HCT116 (cell line): ENCODE measurements around the gene TAF4B. TPM values are rescaled to one million over a fixed set of nuclear protein-coding genes. Genes with fewer than 3 reads are reported as not detected.

Experiments used
- ATAC-seq: fragments of 200-7000 bp; cut with Tn5 transposase; 2 replicates; pipeline ENCODE4 v1.9.1; 2020; ENCODE audit warnings: mild to moderate bottlenecking, moderate library complexity
- BruUV-seq: library from RNA; stranded (reverse); fragments of 400-500 nt; replicated peaks from 2 replicates; lab custom pipeline; 2021; lab: Mats Ljungman, UMichigan
- CTCF ChIA-PET: fragments of 300-600 bp; sonication (Branson Sonifier 250); formaldehyde crosslinking; loops from one replicate; lab custom pipeline; 2021; ENCODE audit warnings: antibody characterized with exemption; lab: Charles Lee
- POLR2A ChIA-PET: fragments of 300-600, 350-600 bp; sonication (Branson Sonifier 250); formaldehyde crosslinking; loops from one replicate; lab custom pipeline; 2021; ENCODE audit warnings: antibody characterized with exemption; lab: Charles Lee
- RAD21 ChIA-PET, 2 experiments: fragments of 300-600 bp; sonication (Branson Sonifier 250); formaldehyde crosslinking; loops; one replicate each; lab custom pipeline; 2023; ENCODE audit warnings: low total read pairs in 2 of 2; ENCODE audit not compliant: uncharacterized antibody in 2 of 2, unreplicated experiment in 2 of 2, low non-redundant PET in 1 of 2; lab: Charles Lee
- DNase-seq: peaks from one replicate; pipeline ENCODE4 v3.0.0-alpha.2; 2010; ENCODE audit warnings: low read depth, low spot score
- H2AFZ ChIP-seq: fragments of 200-600 bp; shearing (Covaris generic), sonication (generic); 2 replicates; pipeline ENCODE4 v1.6.1; 2017; ENCODE audit warnings: low read depth, mixed run types, mixed read lengths, antibody characterized with exemption, low read length; ENCODE audit not compliant: poor library complexity, severe bottlenecking
- H3K27ac ChIP-seq: 2 replicates; pipeline ENCODE4 v1.5.1; 2012; ENCODE audit warnings: low read depth, low read length
- H3K27me3 ChIP-seq: fragments of 200-600 bp; sonication (generic); 2 replicates; pipeline ENCODE4 v1.6.1; 2016; ENCODE audit warnings: mixed run types, low read length, mixed read lengths; ENCODE audit not compliant: insufficient read depth
- H3K36me3 ChIP-seq, 2 experiments: fragments of 200-500 bp in 1 of 2; fragments of 200-600 bp in 1 of 2; sonication (Bioruptor generic) in 1 of 2; sonication (generic) in 1 of 2; 2 replicates each; pipeline versions ENCODE4 v1.5.1 to v1.6.1; 2014 to 2016; ENCODE audit warnings: low read length in 2 of 2, inconsistent platforms in 1 of 2, mixed read lengths in 1 of 2, mixed run types in 1 of 2; ENCODE audit not compliant: insufficient read depth in 2 of 2, control insufficient read depth in 1 of 2
- H3K4me1 ChIP-seq, 2 experiments: fragments of 200-600 bp in 1 of 2; sonication (generic) in 1 of 2; 2 replicates each; pipeline versions ENCODE4 v1.5.1 to v1.6.1; 2012 to 2017; ENCODE audit warnings: low read length in 2 of 2, inconsistent platforms in 1 of 2, mild to moderate bottlenecking in 1 of 2, mixed read lengths in 1 of 2, mixed run types in 1 of 2, moderate library complexity in 1 of 2; ENCODE audit not compliant: insufficient read depth in 2 of 2, control insufficient read depth in 1 of 2
- H3K4me2 ChIP-seq: fragments of 200-600 bp; sonication (generic); 2 replicates; pipeline ENCODE4 v1.6.1; 2017; ENCODE audit warnings: mixed run types, low read length, mixed read lengths
- H3K4me3 ChIP-seq, 2 experiments: fragments of 200-600 bp in 1 of 2; sonication (generic) in 1 of 2; replicated peaks in 1 of 2; 2 replicates each; pipeline ENCODE4 v1.5.1; 2011 to 2016; ENCODE audit warnings: low read length in 2 of 2, control low read depth in 1 of 2, low read depth in 1 of 2, mild to moderate bottlenecking in 1 of 2, mixed read lengths in 1 of 2, mixed run types in 1 of 2
- H3K79me2 ChIP-seq: fragments of 200-600 bp; sonication (generic); 2 replicates; pipeline ENCODE4 v1.6.1; 2017; ENCODE audit warnings: mild to moderate bottlenecking, mixed run types, low read length, moderate library complexity, mixed read lengths; ENCODE audit not compliant: insufficient read depth
- H3K9ac ChIP-seq: fragments of 200-600 bp; sonication (generic); 2 replicates; pipeline ENCODE4 v1.6.1; 2016; ENCODE audit warnings: low read length, mixed read lengths
- H3K9me2 ChIP-seq: fragments of 200-600 bp; sonication (generic), shearing (Covaris generic); 2 replicates; pipeline ENCODE4 v1.6.1; 2017; ENCODE audit warnings: mixed run types, mild to moderate bottlenecking, moderate library complexity; ENCODE audit not compliant: insufficient read depth
- H3K9me3 ChIP-seq, 2 experiments: fragments of 200-500 bp in 1 of 2; fragments of 200-600 bp in 1 of 2; sonication (Bioruptor generic) in 1 of 2; sonication (generic) in 1 of 2; 2 replicates each; pipeline ENCODE4 v1.6.1; 2014 to 2017; ENCODE audit warnings: low read length in 2 of 2, mixed read lengths in 2 of 2, inconsistent platforms in 1 of 2, low read depth in 1 of 2, mild to moderate bottlenecking in 1 of 2, mixed run types in 1 of 2, moderate library complexity in 1 of 2; ENCODE audit not compliant: control insufficient read depth in 1 of 2, insufficient read depth in 1 of 2
- H4K20me1 ChIP-seq: fragments of 200-600 bp; sonication (generic), shearing (Covaris generic); 2 replicates; pipeline ENCODE4 v1.6.1; 2017; ENCODE audit warnings: mixed run types, mild to moderate bottlenecking, moderate library complexity; ENCODE audit not compliant: insufficient read depth
- ATF3 ChIP-seq: IDR thresholded peaks from 2 replicates; pipeline ENCODE4 v1.6.1; 2012
- CBX3 ChIP-seq: IDR thresholded peaks from 2 replicates; pipeline ENCODE4 v1.6.1; 2012; ENCODE audit warnings: low read depth
- EGR1 ChIP-seq: IDR thresholded peaks from 2 replicates; pipeline ENCODE4 v1.6.1; 2012; ENCODE audit warnings: low read depth
- EZH2 ChIP-seq: fragments of 200-600 bp; sonication (generic); IDR thresholded peaks from 2 replicates; pipeline ENCODE4 v1.6.1; 2017; ENCODE audit warnings: antibody characterized with exemption, mixed run types
- EZH2phosphoT487 ChIP-seq: fragments of 200-600 bp; IDR thresholded peaks from 2 replicates; pipeline ENCODE4 v1.6.1; 2018; ENCODE audit warnings: antibody characterized with exemption, borderline replicate concordance
- FOSL1 ChIP-seq: IDR thresholded peaks from 2 replicates; pipeline ENCODE4 v1.6.1; 2012; ENCODE audit warnings: low read depth
- JUND ChIP-seq: IDR thresholded peaks from 2 replicates; pipeline ENCODE4 v1.6.1; 2012
- POLR2A ChIP-seq: IDR thresholded peaks from 2 replicates; pipeline ENCODE4 v1.7.0; 2011; ENCODE audit warnings: borderline replicate concordance; ENCODE audit not compliant: insufficient read depth, insufficient read length; ENCODE audit errors: extremely low read depth
- REST ChIP-seq: IDR thresholded peaks from 2 replicates; pipeline ENCODE4 v1.6.1; 2012; ENCODE audit warnings: low read depth
- SP1 ChIP-seq: IDR thresholded peaks from 2 replicates; pipeline ENCODE4 v1.6.1; 2012; ENCODE audit warnings: low read depth
- TCF7L2 ChIP-seq: IDR thresholded peaks from 2 replicates; pipeline ENCODE4 v1.7.0; 2011; ENCODE audit warnings: borderline replicate concordance, inconsistent platforms; ENCODE audit not compliant: insufficient read depth, insufficient read length; ENCODE audit errors: extremely low read depth
- ZNF274 ChIP-seq: fragments of 200-500 bp; sonication (Bioruptor generic); IDR thresholded peaks from 2 replicates; pipeline ENCODE4 v1.6.1; 2014; ENCODE audit warnings: mild to moderate bottlenecking, low read depth, low read length, inconsistent platforms
- intact Hi-C: fragments of 100-400 bp; cut with micrococcal nuclease; formaldehyde crosslinking; loops from 2 replicates; pipeline ENCODE4 v1.10.0; 2022
- total RNA-seq: library from RNA; stranded (reverse); gene quantifications from one replicate; pipeline ENCODE4 v1.2.1, GENCODE V29; 2021; ENCODE audit not compliant: unreplicated experiment
- TF ChIP-seq, protein P1 (sequence below): IDR thresholded peaks from 2 replicates; pipeline ENCODE4 v1.6.1; 2012
- TF ChIP-seq, protein P2 (sequence below), 3 experiments: fragments of 200-600 bp in 1 of 3; sonication (generic) in 1 of 3; IDR thresholded peaks in 2 of 3; conservative IDR thresholded peaks in 1 of 3; 2 replicates each; pipeline ENCODE4 v1.5.1; 2012 to 2017; ENCODE audit warnings: low read depth in 2 of 3, low read length in 2 of 3, antibody characterized with exemption in 1 of 3, borderline replicate concordance in 1 of 3, control low read depth in 1 of 3, mild to moderate bottlenecking in 1 of 3, mixed read lengths in 1 of 3, mixed run types in 1 of 3, moderate library complexity in 1 of 3; ENCODE audit not compliant: insufficient read depth in 1 of 3

Gene TAF4B
- total RNA-seq, 1 experiment from 2014 or later = 17.8 TPM

GRCh38 chr18:26262156-26262555 is 35.9 kb downstream of the TAF4B start:
- H3K9me2 ChIP-seq = no peaks in the 10 kb centered on the region
- intact Hi-C loops = no loop called here
- H3K4me2 ChIP-seq = no peak overlapping the region
- POLR2A ChIA-PET = no interaction called here
- H3K27me3 ChIP-seq = no peaks in the 10 kb centered on the region
- H3K9ac ChIP-seq = no peak overlapping the region
- RAD21 ChIA-PET = interaction anchor here in 1 of 2 experiments (0.7 kb wide), 1 partner anchor 1719 kb away, joined by 3 read pairs; no protein-coding TSS in a partner anchor
- no peaks in the 10 kb centered on the region for H3K9me3 ChIP-seq
- no peak overlapping the region for H2AFZ ChIP-seq
- H3K4me1 ChIP-seq = no peaks in the 10 kb centered on the region
- DNase-seq (no peak), ATAC-seq (no peak)
- H4K20me1 ChIP-seq = 0 out of 2 replicates have a peak, but pooled peaks cover 8% of the 10 kb centered on the region
- no TSS peak for BruUV-seq
- peaks cover 68% of the 10 kb centered on the region for H3K79me2 ChIP-seq
- TF ChIP-seq EGR1 (no peak), FOSL1 (no peak), JUND (no peak), EZH2phosphoT487 (no peak), SP1 (no peak), TCF7L2 (no peak)
- TF ChIP-seq, protein P1, sequence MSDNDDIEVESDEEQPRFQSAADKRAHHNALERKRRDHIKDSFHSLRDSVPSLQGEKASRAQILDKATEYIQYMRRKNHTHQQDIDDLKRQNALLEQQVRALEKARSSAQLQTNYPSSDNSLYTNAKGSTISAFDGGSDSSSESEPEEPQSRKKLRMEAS = no peak
- TF ChIP-seq, all 23 proteins: peak for 0
- Histone ChIP-seq H3K27ac (no peak overlapping the region), H3K36me3 (no peaks in the 10 kb centered on the region), H3K4me3 (no peak overlapping the region)
- CTCF ChIA-PET = no interaction called here

DNA sequence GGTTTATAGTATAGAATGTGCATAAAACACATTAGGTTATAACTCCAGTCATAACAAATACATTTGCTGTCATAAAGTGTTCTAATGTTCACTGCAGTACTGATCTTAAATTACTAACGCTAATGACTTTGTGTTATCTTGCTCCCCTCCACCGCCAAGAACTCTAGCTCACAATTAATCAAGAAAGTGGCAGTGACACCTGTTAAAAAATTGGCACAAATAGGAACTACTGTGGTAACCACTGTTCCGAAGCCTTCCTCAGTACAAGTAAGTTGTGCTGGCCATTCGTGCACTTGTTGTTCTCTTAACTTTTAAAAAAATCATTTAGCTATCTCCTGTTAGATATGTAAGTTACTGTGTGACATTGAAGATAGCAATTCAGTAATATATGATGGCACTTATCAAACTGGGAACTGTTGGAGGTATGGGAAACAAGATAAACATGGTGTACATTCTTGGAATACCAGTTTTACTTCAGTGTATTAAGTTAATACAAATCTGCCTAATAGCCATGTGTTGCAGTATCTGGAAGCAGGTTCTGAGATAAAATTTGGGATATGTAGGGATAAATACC is 41.2 kb downstream of the TAF4B start:
- Histone ChIP-seq H3K9me3 (no peaks in the 10 kb centered on the region), H3K27me3 (no peaks in the 10 kb centered on the region), H3K4me3 (no peak overlapping the region), H2AFZ (no peak overlapping the region), H3K27ac (no peak overlapping the region), H3K9me2 (no peaks in the 10 kb centered on the region), H4K20me1 (0 out of 2 replicates have a peak, but pooled peaks cover 5% of the 10 kb centered on the region), H3K79me2 (peaks cover 32% of the 10 kb centered on the region), H3K4me1 (peaks cover 0 to 5% of the 10 kb centered on the region in 2 experiments; a peak in 1 of 4 replicates), H3K9ac (no peak overlapping the region), H3K36me3 (no peaks in the 10 kb centered on the region; a peak in 1 of 4 replicates), H3K4me2 (no peak overlapping the region)
- DNase-seq = no peak
- intact Hi-C loops = no loop called here
- ChIA-PET POLR2A (no interaction called here), CTCF (no interaction called here), RAD21 (no interaction called here)
- ATAC-seq = no peak
- TSS peak; percentile 30 for BruUV-seq
- TF ChIP-seq REST (no peak), FOSL1 (no peak), ATF3 (no peak), CBX3 (no peak), POLR2A (no peak), EGR1 (no peak), ZNF274 (no peak), EZH2 (no peak), EZH2phosphoT487 (no peak)
- TF ChIP-seq, protein P2, sequence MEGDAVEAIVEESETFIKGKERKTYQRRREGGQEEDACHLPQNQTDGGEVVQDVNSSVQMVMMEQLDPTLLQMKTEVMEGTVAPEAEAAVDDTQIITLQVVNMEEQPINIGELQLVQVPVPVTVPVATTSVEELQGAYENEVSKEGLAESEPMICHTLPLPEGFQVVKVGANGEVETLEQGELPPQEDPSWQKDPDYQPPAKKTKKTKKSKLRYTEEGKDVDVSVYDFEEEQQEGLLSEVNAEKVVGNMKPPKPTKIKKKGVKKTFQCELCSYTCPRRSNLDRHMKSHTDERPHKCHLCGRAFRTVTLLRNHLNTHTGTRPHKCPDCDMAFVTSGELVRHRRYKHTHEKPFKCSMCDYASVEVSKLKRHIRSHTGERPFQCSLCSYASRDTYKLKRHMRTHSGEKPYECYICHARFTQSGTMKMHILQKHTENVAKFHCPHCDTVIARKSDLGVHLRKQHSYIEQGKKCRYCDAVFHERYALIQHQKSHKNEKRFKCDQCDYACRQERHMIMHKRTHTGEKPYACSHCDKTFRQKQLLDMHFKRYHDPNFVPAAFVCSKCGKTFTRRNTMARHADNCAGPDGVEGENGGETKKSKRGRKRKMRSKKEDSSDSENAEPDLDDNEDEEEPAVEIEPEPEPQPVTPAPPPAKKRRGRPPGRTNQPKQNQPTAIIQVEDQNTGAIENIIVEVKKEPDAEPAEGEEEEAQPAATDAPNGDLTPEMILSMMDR (IDR thresholded peaks at IDR 0.05 in 2 of 3, conservative IDR thresholded peaks at IDR 0.05 in 1 of 3; ENCODE audit: borderline replicate concordance in 1 of 3, insufficient read depth in 1 of 3, low read depth in 2 of 3, low read length in 2 of 3) = no peak
